K562 (cell line): ENCODE results near the gene RAB43. TPM values are rescaled to one million over a fixed set of nuclear protein-coding genes. Genes with fewer than 3 reads are reported as not detected.

ENCODE experiments used
- ATAC-seq: fragments of 200-7000 bp; cut with Tn5 transposase; 3 replicates; pipeline ENCODE4 v1.9.1; 2020; ENCODE audit warnings: moderate library complexity
- BruUV-seq: library from RNA; stranded (reverse); fragments of 400-500 nt; replicated peaks from 2 replicates; lab custom pipeline; 2021; lab: Mats Ljungman, UMichigan
- CTCF ChIA-PET: fragments of 300-600 bp; formaldehyde crosslinking; extraction: SDS; loops from one replicate; lab custom pipeline; 2021; ENCODE audit warnings: low intra/inter-chr PET ratio; lab: Yijun Ruan, JAX
- POLR2A ChIA-PET: fragments of 300-600, 350-650 bp; sonication (Branson Sonifier 250); formaldehyde crosslinking; extraction: SDS; loops from one replicate; lab custom pipeline; 2021; ENCODE audit warnings: antibody characterized with exemption, inconsistent platforms; lab: Yijun Ruan, JAX
- DNase-seq, 4 experiments: peaks; one replicate each; pipeline versions ENCODE4 v3.0.0 to v3.0.0-alpha.2; 2011 to 2018; ENCODE audit warnings: low spot score in 3 of 4, mixed read lengths in 3 of 4; ENCODE audit errors: extremely low read depth in 1 of 4
- FAIRE-seq: peaks from 2 replicates; lab custom pipeline; 2011; peaks lifted over from hg19 to GRCh38; lab: Jason Lieb, UNC
- H2AFZ ChIP-seq: 2 replicates; pipeline ENCODE4 v1.6.0; 2011; ENCODE audit warnings: low read depth, low read length, control low read depth, inconsistent platforms
- H3K27ac ChIP-seq: fragments of 200-600 bp; 3 replicates; pipeline ENCODE4 v1.8.0; 2011; ENCODE audit warnings: low read depth, mild to moderate bottlenecking, control low read depth, inconsistent platforms, low read length, moderate library complexity, mixed read lengths; ENCODE audit errors: extremely low read depth
- H3K27me3 ChIP-seq, 2 experiments: fragments of 300-600 bp in 1 of 2; 2 replicates in 1 of 2; 3 replicates in 1 of 2; pipeline versions ENCODE4 v1.6.0 to v1.8.0; 2011; ENCODE audit warnings: inconsistent platforms in 2 of 2, low read length in 2 of 2, mild to moderate bottlenecking in 1 of 2, mixed read lengths in 1 of 2, moderate library complexity in 1 of 2; ENCODE audit not compliant: control insufficient read depth in 2 of 2, insufficient read depth in 2 of 2
- H3K36me3 ChIP-seq: fragments of 300-600 bp; 3 replicates; pipeline ENCODE4 v1.8.0; 2011; ENCODE audit warnings: mild to moderate bottlenecking, low read length, inconsistent platforms; ENCODE audit not compliant: control insufficient read depth, insufficient read depth
- H3K4me1 ChIP-seq, 2 experiments: fragments of 200-600 bp in 1 of 2; replicated peaks in 1 of 2; 2 replicates in 1 of 2; 3 replicates in 1 of 2; pipeline versions ENCODE4 v1.5.1 to v1.8.0; 2011; ENCODE audit warnings: inconsistent platforms in 2 of 2, low read length in 2 of 2, mild to moderate bottlenecking in 1 of 2, mixed read lengths in 1 of 2, moderate library complexity in 1 of 2; ENCODE audit not compliant: control insufficient read depth in 2 of 2, insufficient read depth in 2 of 2
- H3K4me2 ChIP-seq: 2 replicates; pipeline ENCODE4 v1.6.1; 2011; ENCODE audit warnings: low read length, control low read depth, inconsistent platforms, mixed read lengths; ENCODE audit not compliant: insufficient read depth
- H3K4me3 ChIP-seq: fragments of 200-600 bp; sonication (generic), shearing (Covaris generic); 2 replicates; pipeline ENCODE4 v1.5.1; 2016; ENCODE audit warnings: control low read depth, inconsistent platforms
- H3K79me2 ChIP-seq: fragments of 200-600 bp; 3 replicates; pipeline ENCODE4 v1.8.0; 2011; ENCODE audit warnings: low read length, inconsistent platforms; ENCODE audit not compliant: control insufficient read depth, insufficient read depth
- H3K9ac ChIP-seq, 2 experiments: 2 replicates each; pipeline versions ENCODE4 v1.6.0 to v1.6.1; 2011; ENCODE audit warnings: low read depth in 2 of 2, low read length in 2 of 2, control low read depth in 1 of 2, inconsistent platforms in 1 of 2, mild to moderate bottlenecking in 1 of 2, mixed read lengths in 1 of 2; ENCODE audit not compliant: insufficient read depth in 1 of 2
- H3K9me1 ChIP-seq: one replicate; pipeline ENCODE4 v1.6.0; 2011; ENCODE audit warnings: inconsistent platforms, mild to moderate bottlenecking, low read length, moderate library complexity; ENCODE audit not compliant: control insufficient read depth, insufficient read depth
- H3K9me3 ChIP-seq: replicated peaks from 2 replicates; pipeline ENCODE4 v1.5.1; 2011; ENCODE audit warnings: low read depth, low read length, inconsistent platforms; ENCODE audit not compliant: control insufficient read depth, insufficient read depth
- H4K20me1 ChIP-seq: replicated peaks from 2 replicates; pipeline ENCODE4 v1.6.1; 2011; ENCODE audit warnings: low read length, inconsistent platforms, mixed read lengths; ENCODE audit not compliant: control insufficient read depth, insufficient read depth
- RERE ChIP-seq: sonication (generic); formaldehyde crosslinking; IDR thresholded peaks from 2 replicates; pipeline ENCODE4 v1.8.0; 2023; ENCODE audit warnings: missing genetic modification reagents, mild to moderate bottlenecking, borderline replicate concordance
- WGBS: fragments of 100-300 bp; shearing (Covaris generic); methylation state at CpG from one replicate; pipeline ENCODE4 v1.1.6; 2016; ENCODE audit warnings: low coverage, mixed read lengths; ENCODE audit not compliant: insufficient coverage; ENCODE audit errors: missing lambda C conversion rate; 5-methylcytosine and 5-hydroxymethylcytosine counted together
- in situ Hi-C: fragments of 300-500 bp; cut with MboI; formaldehyde crosslinking; loops from 4 replicates; pipeline ENCODE4 v1.15.0; 2018; ENCODE audit warnings: inconsistent platforms, mixed read lengths
- intact Hi-C: fragments of 100-400 bp; cut with micrococcal nuclease; formaldehyde crosslinking; loops from 2 replicates; pipeline ENCODE4 v1.14.2; 2022
- polyA plus RNA-seq, 8 experiments: library from polyadenylated mRNA; depleted of rRNA in 4 of 8; stranded (reverse) in 5 of 8; unstranded in 3 of 8; fragments of >200 nt; fragmentation: Nextera tagmentation in 2 of 8; fragmentation: Illumina TruSeq in 1 of 8; extraction: Ambion mirVana in 2 of 8; extraction: Trizol in 1 of 8; gene quantifications; 2 replicates each; pipeline versions ENCODE4 v1.2.1 to v1.2.3, GENCODE V29; 2011 to 2014; ENCODE audit warnings: inconsistent platforms in 1 of 8, missing spikeins in 1 of 8
- total RNA-seq, 7 experiments: library from RNA; depleted of rRNA in 6 of 7; stranded (reverse); fragments of >200 nt in 6 of 7; fragmentation: Illumina TruSeq in 2 of 7; extraction: Trizol in 2 of 7; gene quantifications; 2 replicates each; pipeline versions ENCODE4 v1.2.1 to v1.2.3, GENCODE V29; 2011 to 2021; ENCODE audit warnings: low replicate concordance in 1 of 7

RAB43 gene
- total and polyA plus RNA-seq, 9 of the 15 experiments (the other 6 are each of a cell fraction or from before 2014, with no cell fraction given) = 0.04 to 6.8 (median 1.7) TPM; not detected in 2

- no peak overlapping the region for H3K27ac ChIP-seq
- TF ChIP-seq RERE (CRISPR knock-in tag) = no peak
- H4K20me1 ChIP-seq = no peaks in the 10 kb centered on the region
- intact Hi-C loops (no loop called here), in situ Hi-C loops (no loop called here)
- H3K4me3 ChIP-seq = no peak overlapping the region
- ATAC-seq (no peak), DNase-seq (no peak), FAIRE-seq (no peak)
- H3K27me3 ChIP-seq = no peaks in the 10 kb centered on the region
- CTCF ChIA-PET = no interaction called here
- POLR2A ChIA-PET = interaction anchor here (0.6 kb wide), 1 partner anchor 10 kb away, joined by 4 read pairs; no protein-coding TSS in a partner anchor
- H3K4me1 ChIP-seq = peaks cover 0 to 14% of the 10 kb centered on the region in 2 experiments; a peak in 3 of 5 replicates
- H3K9me3 ChIP-seq = no peaks in the 10 kb centered on the region
- no peaks in the 10 kb centered on the region for H3K36me3 ChIP-seq
- H3K9ac ChIP-seq = no peak overlapping the region
- WGBS = 43% methylated on average over 10 of the region's 15 CpGs
- H3K9me1 ChIP-seq = no peaks in the 10 kb centered on the region
- H2AFZ ChIP-seq = no peak overlapping the region
- no peaks in the 10 kb centered on the region for H3K79me2 ChIP-seq
- H3K4me2 ChIP-seq = no peak overlapping the region
- BruUV-seq = no TSS peak
These were observed 57.6 kb downstream of the RAB43 start for GRCh38 chr3:129063841-129064482.
